Hepatocyte (in vitro differentiated cells): ENCODE measurements around the gene ANGPT4.

ENCODE experiments used
- EZH2phosphoT487 ChIP-seq: fragments of 200-600 bp; sonication (generic); IDR thresholded peaks from one replicate; pipeline ENCODE4 v1.6.1; 2018; ENCODE audit warnings: antibody characterized with exemption, mild to moderate bottlenecking, low read depth, moderate library complexity; ENCODE audit not compliant: unreplicated experiment, severe bottlenecking
- TF ChIP-seq, protein P1 (sequence below): fragments of 200-600 bp; sonication (generic); IDR thresholded peaks from 2 replicates; pipeline ENCODE4 v1.5.1; 2016; ENCODE audit warnings: antibody characterized with exemption, mild to moderate bottlenecking; ENCODE audit not compliant: poor library complexity

DNA sequence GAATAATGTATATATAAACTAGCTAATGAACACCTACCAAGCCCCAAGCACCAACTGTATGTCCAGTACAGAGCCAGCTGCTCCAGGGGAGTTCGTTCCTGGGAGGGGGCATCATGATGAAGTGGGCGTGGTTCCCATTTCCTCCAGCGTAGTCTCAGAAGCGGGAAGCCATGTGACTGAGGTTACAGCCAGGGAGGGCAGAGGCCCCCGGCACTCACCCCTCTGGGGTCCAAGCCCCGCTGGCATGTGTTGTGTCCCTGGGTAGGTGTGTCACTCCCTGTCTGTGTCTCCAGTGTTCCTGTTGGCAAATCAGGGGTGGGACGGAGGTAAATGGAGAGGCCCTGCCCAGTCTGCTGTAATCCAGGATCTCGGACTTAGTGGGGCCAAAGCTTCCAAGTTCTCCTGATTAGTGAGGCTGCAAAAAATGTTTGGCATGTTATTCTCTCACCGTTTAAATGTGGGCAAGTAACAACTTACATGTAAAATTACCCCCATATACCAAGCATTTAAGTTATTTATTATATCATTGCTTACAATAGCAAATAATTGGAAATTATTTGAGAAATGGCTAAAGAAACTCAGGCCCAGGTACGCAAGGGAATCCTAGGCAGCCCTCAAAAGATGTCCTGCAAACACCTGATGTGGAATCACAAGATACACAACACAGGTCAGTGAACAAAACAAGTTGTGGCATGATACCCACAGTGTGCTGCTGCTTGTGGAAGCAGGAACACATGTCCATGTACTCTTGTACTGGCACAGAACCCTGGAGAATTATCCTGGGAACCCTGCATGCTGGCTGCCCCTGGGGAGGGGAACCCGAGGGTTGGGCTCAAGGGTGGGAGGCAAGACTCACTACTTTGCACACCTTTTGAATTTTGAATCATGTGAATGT is 60.4 kb downstream of the ANGPT4 start:
- TF ChIP-seq, protein P1, sequence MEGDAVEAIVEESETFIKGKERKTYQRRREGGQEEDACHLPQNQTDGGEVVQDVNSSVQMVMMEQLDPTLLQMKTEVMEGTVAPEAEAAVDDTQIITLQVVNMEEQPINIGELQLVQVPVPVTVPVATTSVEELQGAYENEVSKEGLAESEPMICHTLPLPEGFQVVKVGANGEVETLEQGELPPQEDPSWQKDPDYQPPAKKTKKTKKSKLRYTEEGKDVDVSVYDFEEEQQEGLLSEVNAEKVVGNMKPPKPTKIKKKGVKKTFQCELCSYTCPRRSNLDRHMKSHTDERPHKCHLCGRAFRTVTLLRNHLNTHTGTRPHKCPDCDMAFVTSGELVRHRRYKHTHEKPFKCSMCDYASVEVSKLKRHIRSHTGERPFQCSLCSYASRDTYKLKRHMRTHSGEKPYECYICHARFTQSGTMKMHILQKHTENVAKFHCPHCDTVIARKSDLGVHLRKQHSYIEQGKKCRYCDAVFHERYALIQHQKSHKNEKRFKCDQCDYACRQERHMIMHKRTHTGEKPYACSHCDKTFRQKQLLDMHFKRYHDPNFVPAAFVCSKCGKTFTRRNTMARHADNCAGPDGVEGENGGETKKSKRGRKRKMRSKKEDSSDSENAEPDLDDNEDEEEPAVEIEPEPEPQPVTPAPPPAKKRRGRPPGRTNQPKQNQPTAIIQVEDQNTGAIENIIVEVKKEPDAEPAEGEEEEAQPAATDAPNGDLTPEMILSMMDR, result no peak
- TF ChIP-seq EZH2phosphoT487, result no peak
